ENCODE results near the gene CENPE. TPM values are rescaled to one million over a fixed set of nuclear protein-coding genes. Genes with fewer than 3 reads are reported as not detected.

Gene CENPE
- total and polyA plus RNA-seq, 2 donors (not counting 1 experiment from before 2014, with no cell fraction given): 0.15 to 2.8 TPM

GRCh38 chr4:103144926-103145325 lies 53.2 kb downstream of the CENPE start:
- Mint-ChIP-seq H3K4me1 (peaks cover 4% of the 10 kb centered on the region), H3K9me3 (ENCODE audit: insufficient read depth) (no peaks in the 10 kb centered on the region), H3K27ac (no peak overlapping the region), H3K4me3 (no peak overlapping the region), H3K27me3 (no peaks in the 10 kb centered on the region)
- ATAC-seq (ENCODE audit: low read depth) (no peak), DNase-seq (no peak)
- POLR2A ChIA-PET: no interaction called here
- no peaks in the 10 kb centered on the region for H3K9me3 ChIP-seq (ENCODE audit: control extremely low read depth in 1 of 3, control insufficient read depth in 2 of 3, insufficient read depth in 1 of 3, low read length in 2 of 3)
- H2AFZ ChIP-seq (ENCODE audit: insufficient read depth, low read depth, low read length, poor library complexity, severe bottlenecking): no peak overlapping the region
- no peak overlapping the region for H3K9ac ChIP-seq (ENCODE audit: low read length)
- no peak overlapping the region for H3K4me3 ChIP-seq (ENCODE audit: control extremely low read depth in 1 of 5, extremely low read depth in 1 of 5, insufficient read depth in 1 of 5, low read depth in 2 of 5, low read length in 4 of 5)
- no CpG with 5 or more reads among the region's 4 CpGs for WGBS (ENCODE audit: insufficient coverage)
- H3K27ac ChIP-seq (ENCODE audit: low read length in 2 of 2): no peak overlapping the region
- CTCF ChIA-PET: no interaction called here
- no peaks in the 10 kb centered on the region for H3K27me3 ChIP-seq (replicated peaks in 1 of 4; ENCODE audit: control extremely low read depth in 1 of 4, control insufficient read depth in 3 of 4, insufficient read depth in 4 of 4, low read length in 3 of 4)
- H3K36me3 ChIP-seq (replicated peaks in 1 of 2; ENCODE audit: control extremely low read depth in 1 of 2, control insufficient read depth in 1 of 2, extremely low read depth in 1 of 2, insufficient read depth in 2 of 2, low read length in 1 of 2): peaks cover 0 to 1% of the 10 kb centered on the region in 2 experiments
- no peaks in the 10 kb centered on the region for H4K20me1 ChIP-seq (ENCODE audit: control insufficient read depth, insufficient read depth, low read length, poor library complexity, severe bottlenecking)
- TF ChIP-seq EZH2 (IDR thresholded peaks at IDR 0.05; ENCODE audit: borderline replicate concordance, insufficient read depth, low read depth, low read length, poor library complexity, severe bottlenecking): no peak
- TF ChIP-seq, protein P1, sequence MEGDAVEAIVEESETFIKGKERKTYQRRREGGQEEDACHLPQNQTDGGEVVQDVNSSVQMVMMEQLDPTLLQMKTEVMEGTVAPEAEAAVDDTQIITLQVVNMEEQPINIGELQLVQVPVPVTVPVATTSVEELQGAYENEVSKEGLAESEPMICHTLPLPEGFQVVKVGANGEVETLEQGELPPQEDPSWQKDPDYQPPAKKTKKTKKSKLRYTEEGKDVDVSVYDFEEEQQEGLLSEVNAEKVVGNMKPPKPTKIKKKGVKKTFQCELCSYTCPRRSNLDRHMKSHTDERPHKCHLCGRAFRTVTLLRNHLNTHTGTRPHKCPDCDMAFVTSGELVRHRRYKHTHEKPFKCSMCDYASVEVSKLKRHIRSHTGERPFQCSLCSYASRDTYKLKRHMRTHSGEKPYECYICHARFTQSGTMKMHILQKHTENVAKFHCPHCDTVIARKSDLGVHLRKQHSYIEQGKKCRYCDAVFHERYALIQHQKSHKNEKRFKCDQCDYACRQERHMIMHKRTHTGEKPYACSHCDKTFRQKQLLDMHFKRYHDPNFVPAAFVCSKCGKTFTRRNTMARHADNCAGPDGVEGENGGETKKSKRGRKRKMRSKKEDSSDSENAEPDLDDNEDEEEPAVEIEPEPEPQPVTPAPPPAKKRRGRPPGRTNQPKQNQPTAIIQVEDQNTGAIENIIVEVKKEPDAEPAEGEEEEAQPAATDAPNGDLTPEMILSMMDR (IDR thresholded peaks at IDR 0.05): no peak
- H3K79me2 ChIP-seq (ENCODE audit: control insufficient read depth, insufficient read depth, low read length): no peaks in the 10 kb centered on the region
- intact Hi-C loops (cut with micrococcal nuclease): no loop called here
- H3K4me1 ChIP-seq (ENCODE audit: control insufficient read depth in 2 of 2, insufficient read depth in 2 of 2, low read length in 2 of 2): no peaks in the 10 kb centered on the region
- H3K4me2 ChIP-seq (replicated peaks; ENCODE audit: low read depth, low read length, poor library complexity, severe bottlenecking): no peak overlapping the region

DNA sequence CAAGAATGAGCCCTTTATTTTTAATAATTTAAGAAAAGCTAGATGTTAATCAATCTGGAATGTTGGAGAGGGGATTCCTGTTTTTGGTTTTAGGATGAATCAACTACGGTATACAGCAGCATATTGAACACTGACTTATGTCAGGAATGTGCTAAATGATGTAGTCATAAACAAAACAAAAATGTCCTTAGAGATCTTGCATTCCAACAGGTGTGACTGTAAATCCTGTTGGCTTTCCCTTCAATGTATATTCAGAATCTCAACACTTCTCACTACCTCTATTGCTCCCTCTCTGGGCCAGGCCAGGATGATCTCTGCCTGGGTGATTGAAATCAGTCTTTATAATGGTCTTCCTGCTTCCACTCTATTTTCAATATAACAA lies 60.7 kb downstream of the CENPE start:
- intact Hi-C loops (cut with micrococcal nuclease): no loop called here
- Mint-ChIP-seq H3K4me3 (no peak overlapping the region), H3K9me3 (ENCODE audit: insufficient read depth) (no peaks in the 10 kb centered on the region), H3K27ac (no peak overlapping the region), H3K4me1 (no peaks in the 10 kb centered on the region), H3K27me3 (no peaks in the 10 kb centered on the region)
- H3K27me3 ChIP-seq (replicated peaks in 1 of 4; ENCODE audit: control extremely low read depth in 1 of 4, control insufficient read depth in 3 of 4, insufficient read depth in 4 of 4, low read length in 3 of 4): no peaks in the 10 kb centered on the region
- ChIA-PET CTCF (no interaction called here), POLR2A (no interaction called here)
- H3K4me1 ChIP-seq (ENCODE audit: control insufficient read depth in 2 of 2, insufficient read depth in 2 of 2, low read length in 2 of 2): no peaks in the 10 kb centered on the region
- no peaks in the 10 kb centered on the region for H3K9me3 ChIP-seq (ENCODE audit: control extremely low read depth in 1 of 3, control insufficient read depth in 2 of 3, insufficient read depth in 1 of 3, low read length in 2 of 3)
- WGBS (ENCODE audit: insufficient coverage): no CpG with 5 or more reads among the region's 1 CpG
- TF ChIP-seq EZH2 (IDR thresholded peaks at IDR 0.05; ENCODE audit: borderline replicate concordance, insufficient read depth, low read depth, low read length, poor library complexity, severe bottlenecking): no peak
- TF ChIP-seq, protein P1 (IDR thresholded peaks at IDR 0.05): no peak
- H3K4me3 ChIP-seq (ENCODE audit: control extremely low read depth in 1 of 5, extremely low read depth in 1 of 5, insufficient read depth in 1 of 5, low read depth in 2 of 5, low read length in 4 of 5): no peak overlapping the region
- DNase-seq (no peak), ATAC-seq (ENCODE audit: low read depth) (no peak)
- no peaks in the 10 kb centered on the region for H4K20me1 ChIP-seq (ENCODE audit: control insufficient read depth, insufficient read depth, low read length, poor library complexity, severe bottlenecking)
- no peak overlapping the region for H2AFZ ChIP-seq (ENCODE audit: insufficient read depth, low read depth, low read length, poor library complexity, severe bottlenecking)
- H3K9ac ChIP-seq (ENCODE audit: low read length): no peak overlapping the region
- H3K79me2 ChIP-seq (ENCODE audit: control insufficient read depth, insufficient read depth, low read length): no peaks in the 10 kb centered on the region
- H3K36me3 ChIP-seq (replicated peaks in 1 of 2; ENCODE audit: control extremely low read depth in 1 of 2, control insufficient read depth in 1 of 2, extremely low read depth in 1 of 2, insufficient read depth in 2 of 2, low read length in 1 of 2): peaks cover 0 to 1% of the 10 kb centered on the region in 2 experiments
- no peak overlapping the region for H3K4me2 ChIP-seq (replicated peaks; ENCODE audit: low read depth, low read length, poor library complexity, severe bottlenecking)
- H3K27ac ChIP-seq (ENCODE audit: low read length in 2 of 2): no peak overlapping the region

Data from B cell (primary cell).